AG04449 (cell line): ENCODE measurements around the gene FBXO10.

Source experiments
- CTCF ChIA-PET: fragments of 350-600 bp; formaldehyde crosslinking; extraction: SDS; loops from one replicate; lab custom pipeline; 2021; ENCODE audit warnings: antibody characterized with exemption; lab: Yijun Ruan, JAX
- POLR2A ChIA-PET: fragments of 400-600, 350-600 bp; formaldehyde crosslinking; extraction: SDS; loops from one replicate; lab custom pipeline; 2020; ENCODE audit warnings: antibody characterized with exemption, inconsistent platforms; lab: Yijun Ruan, JAX
- DNase-seq: peaks from one replicate; pipeline ENCODE4 v3.0.0-alpha.2; 2010; ENCODE audit warnings: low read depth, low spot score
- H3K4me3 ChIP-seq: 2 replicates; pipeline ENCODE4 v1.5.1; 2011; ENCODE audit warnings: low read depth, mild to moderate bottlenecking, control low read depth, low read length
- CTCF ChIP-seq: IDR thresholded peaks from one replicate; pipeline ENCODE4 v1.5.1; 2011; ENCODE audit warnings: mild to moderate bottlenecking, moderate library complexity, low read length, control low read depth, inconsistent platforms; ENCODE audit not compliant: insufficient read depth; ENCODE audit errors: missing control alignments

FBXO10 gene

DNA sequence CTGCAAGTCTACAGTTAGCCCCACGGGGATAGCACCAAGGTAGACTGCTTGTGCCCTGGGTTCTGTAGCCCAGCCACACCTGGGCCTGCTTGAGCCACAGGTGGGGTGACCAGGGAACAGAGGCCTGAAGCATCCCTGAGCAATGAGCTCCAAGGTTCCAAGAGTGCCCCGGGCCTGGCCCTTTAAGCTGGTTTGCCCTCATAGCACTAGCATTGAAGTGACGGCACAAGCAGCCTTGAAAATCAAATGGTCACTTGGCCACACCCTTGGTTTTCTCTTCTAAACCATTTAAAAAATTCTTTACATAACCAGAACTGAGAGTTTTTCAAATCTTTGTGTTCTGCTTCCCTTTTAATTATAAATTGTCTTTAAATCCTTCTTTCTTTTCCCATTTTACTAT, 24.7 kb downstream of the FBXO10 start:
- POLR2A ChIA-PET, result no interaction called here
- DNase-seq, result no peak
- no peak overlapping the region for H3K4me3 ChIP-seq
- CTCF ChIA-PET, result no interaction called here
- no peak for TF ChIP-seq CTCF

DNA sequence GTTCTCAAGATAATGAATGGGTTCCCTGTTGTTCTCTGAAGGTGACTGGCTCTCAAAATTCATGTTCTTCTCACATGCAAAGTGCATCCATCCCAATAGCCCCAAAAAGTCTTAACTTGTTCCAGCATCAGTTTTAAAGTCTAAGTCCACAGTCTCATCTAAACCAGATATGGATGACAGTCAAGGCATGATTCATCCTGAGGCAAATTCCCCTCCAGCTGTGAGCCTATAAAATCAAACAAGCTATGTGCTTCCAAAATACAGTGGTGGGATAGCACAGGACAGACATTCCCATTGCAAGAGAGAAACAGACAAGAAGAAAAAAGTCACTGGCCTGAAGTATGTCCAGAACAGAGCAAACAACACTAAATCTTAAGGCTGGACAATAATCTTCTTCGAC, 25.4 kb downstream of the FBXO10 start:
- DNase-seq, result peak; percentile 44
- POLR2A ChIA-PET, result no interaction called here
- CTCF ChIA-PET, result no interaction called here
- no peak for TF ChIP-seq CTCF
- H3K4me3 ChIP-seq, result no peak overlapping the region

DNA sequence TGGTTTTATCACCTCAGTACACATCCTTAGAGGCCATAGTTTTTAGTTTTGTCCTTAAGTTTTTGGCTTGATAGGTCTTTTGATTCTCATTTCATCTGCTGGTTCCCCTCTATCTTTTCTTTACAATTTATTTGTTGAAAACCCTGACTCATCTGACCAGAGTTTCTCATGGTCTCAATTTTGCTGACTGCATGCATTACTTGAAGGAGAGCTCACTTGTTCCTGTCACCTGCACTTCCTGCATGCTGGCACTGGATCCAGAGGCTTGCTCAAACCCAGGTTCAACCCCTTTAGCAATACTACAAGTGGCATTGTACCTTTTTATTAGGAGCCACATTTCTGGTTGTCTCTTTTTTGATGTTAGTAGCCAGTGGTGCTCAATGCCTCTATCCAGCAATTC, 26.7 kb downstream of the FBXO10 start:
- no peak overlapping the region for H3K4me3 ChIP-seq
- no peak for TF ChIP-seq CTCF
- no peak for DNase-seq
- ChIA-PET CTCF (interaction anchor here (0.6 kb wide), 1 partner anchor 9 kb away, joined by 3 read pairs; no protein-coding TSS in a partner anchor), POLR2A (no interaction called here)

GRCh38 chr9:37547328-37547878, 28.8 kb downstream of the FBXO10 start:
- ChIA-PET CTCF (no interaction called here), POLR2A (no interaction called here)
- TF ChIP-seq CTCF, result no peak
- no peak overlapping the region for H3K4me3 ChIP-seq
- DNase-seq, result no peak

- H3K4me3 ChIP-seq, result no peak overlapping the region
- no peak for DNase-seq
- CTCF ChIA-PET, result no interaction called here
- POLR2A ChIA-PET, result interaction anchor here (0.7 kb wide), 1 partner anchor 21 kb away, joined by 3 read pairs; no protein-coding TSS in a partner anchor
- TF ChIP-seq CTCF, result no peak
These were observed 32.7 kb downstream of the FBXO10 start for GRCh38 chr9:37543468-37543867.

DNA sequence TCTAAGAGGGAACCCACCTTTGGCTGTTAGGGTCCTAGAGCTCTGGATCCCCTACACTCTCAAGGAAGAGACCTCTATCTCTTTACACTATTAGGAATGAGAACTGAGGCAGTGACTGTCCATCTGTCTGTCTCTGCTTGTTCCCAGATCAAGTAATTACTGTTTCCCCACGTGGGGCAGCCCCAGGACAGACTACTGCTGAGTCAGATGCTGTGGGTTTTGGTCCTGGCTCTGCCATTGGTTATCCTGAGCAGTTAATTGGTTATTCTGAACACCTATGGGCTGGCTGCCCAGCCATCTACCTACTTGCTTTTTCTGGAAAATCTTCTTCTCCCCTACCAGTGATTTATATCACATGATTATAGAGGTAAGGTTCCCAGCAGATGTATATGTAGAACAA, 33.3 kb downstream of the FBXO10 start:
- CTCF ChIA-PET, result no interaction called here
- no peak for DNase-seq
- H3K4me3 ChIP-seq, result no peak overlapping the region
- no peak for TF ChIP-seq CTCF
- POLR2A ChIA-PET, result interaction anchor here (0.7 kb wide), 1 partner anchor 22 kb away, joined by 3 read pairs; no protein-coding TSS in a partner anchor
